Stimulated activated CD4-positive, alpha-beta T cell treated with anti-CD3 and anti-CD28 coated beads, Interleukin-1b, Interleukin-23, amount 100 ng/mL, for 48 hours (primary cell): ENCODE data around the gene TCF23.

Experiments
- DNase-seq: peaks from one replicate; pipeline ENCODE4 v3.0.0-alpha.2; 2020

The TCF23 gene

DNA sequence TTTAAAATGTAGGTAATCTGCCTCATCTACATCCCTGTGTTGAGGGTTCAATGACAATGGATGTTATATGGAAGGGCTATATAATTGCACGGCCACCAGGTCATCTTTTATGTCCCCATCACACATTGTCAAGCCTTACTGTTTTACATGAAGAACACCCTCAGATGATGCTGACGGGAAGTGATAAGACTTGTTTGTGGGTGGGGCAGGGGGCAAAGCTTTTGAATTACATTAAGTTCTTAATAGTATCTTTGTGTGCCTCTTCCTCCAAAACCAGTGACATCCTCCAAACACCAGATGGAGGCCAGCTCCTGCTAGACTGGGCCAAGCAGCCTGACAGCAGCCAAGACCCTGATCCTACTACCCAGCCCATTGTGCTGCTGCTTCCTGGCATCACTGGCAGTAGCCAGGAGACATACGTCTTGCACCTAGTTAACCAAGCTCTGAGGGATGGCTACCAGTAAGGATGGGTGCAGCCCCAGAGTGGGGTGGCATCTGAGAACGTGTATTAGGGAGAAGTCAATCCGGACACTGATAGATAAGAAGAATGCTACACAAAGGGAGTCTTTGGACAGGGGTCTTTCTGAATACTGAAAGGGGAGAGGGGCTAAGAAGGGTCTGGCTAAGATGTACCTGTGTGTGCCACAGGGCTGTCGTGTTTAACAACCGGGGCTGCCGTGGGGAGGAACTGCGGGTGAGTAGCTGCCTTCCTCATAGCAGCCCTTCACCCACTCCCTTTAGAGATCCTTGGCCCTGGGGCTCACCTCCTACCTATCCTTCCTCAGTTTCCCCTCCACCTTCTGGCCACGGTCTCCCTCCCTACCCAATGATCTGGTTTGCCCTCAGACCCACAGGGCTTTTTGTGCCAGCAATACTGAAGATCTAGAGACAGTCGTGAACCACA lies 19.9 kb upstream of the TCF23 start:
- no peak for DNase-seq

GRCh38 chr2:27130396-27130795 lies 18.4 kb upstream of the TCF23 start:
- no peak for DNase-seq

- no peak for DNase-seq
Measured at GRCh38 chr2:27131429-27131828, 17.4 kb upstream of the TCF23 start.

DNA sequence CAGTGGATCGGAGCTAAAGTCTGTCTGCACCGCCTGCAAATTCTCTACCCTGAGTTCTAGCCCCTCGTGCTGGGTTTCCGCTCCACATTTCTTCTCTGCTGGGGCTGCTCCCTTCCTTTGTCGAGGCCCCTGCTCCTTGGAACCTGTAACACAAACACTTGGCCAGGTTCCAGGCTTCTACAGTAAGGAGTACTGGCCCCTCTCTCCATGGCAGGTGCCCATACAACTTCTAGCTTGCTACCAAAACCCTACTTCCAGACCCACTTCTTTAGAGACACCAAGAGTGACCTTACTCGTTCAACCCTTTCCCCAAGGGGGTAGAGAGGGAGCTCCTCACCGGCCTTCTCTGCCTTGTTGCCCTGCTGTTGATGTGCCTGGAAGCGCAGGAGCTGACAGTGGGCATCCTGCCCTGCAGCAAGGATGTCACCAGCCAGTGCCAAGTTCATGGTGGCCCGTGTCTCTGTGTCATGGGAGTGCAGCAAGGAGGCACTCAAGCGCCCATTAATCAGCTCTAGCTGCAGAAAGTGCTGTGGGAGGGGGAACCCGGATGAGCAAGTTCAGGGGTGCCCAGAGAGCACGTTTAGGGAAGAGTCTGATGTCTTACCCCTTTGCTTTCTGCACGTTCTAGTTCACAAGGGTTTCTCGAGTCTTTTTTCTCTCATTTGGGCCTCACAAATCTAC lies 15.5 kb upstream of the TCF23 start:
- peak; percentile 47 for DNase-seq

GRCh38 chr2:27133905-27134780 lies 14.7 kb upstream of the TCF23 start, which contains the start of gene PREB:
Gene PREB (minus strand): TSS chr2:27134636. CDS start chr2:27134421, 215 bp downstream.
- peak; percentile 97 for DNase-seq

DNA sequence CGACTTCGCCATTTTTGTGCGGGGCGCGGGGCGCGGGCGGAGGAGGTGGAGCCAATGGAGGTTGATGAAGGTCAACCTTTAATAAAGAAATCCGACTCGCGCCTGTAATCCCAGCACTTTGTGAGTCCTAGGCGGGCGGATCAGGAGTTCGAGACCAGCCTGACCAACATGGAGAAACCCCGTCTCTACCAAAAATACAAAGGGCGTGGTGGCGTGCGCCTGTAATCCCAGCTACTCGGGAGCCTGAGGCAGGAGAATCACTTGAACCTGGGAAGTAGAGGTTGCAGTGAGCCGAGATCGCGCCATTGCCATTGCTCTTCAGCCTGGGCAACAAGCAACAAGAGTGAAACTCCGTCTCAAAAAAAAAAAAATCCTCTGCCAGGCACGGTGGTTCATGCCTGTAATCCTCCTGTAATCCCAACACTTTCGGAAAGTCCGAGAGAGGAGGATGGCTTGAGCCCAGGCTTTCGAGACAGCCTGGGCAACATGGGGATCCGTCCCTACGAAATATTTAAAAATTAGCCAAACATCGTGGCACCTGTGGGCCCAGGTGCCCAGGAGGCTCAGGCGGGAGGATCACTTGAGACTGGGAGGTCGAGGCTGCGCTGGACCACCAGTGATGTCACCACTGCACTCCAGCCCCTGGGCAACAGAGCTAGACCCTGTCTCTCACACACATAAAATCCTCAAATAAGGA lies 13.9 kb upstream of the TCF23 start:
- DNase-seq = no peak

GRCh38 chr2:27135478-27135955 lies 13.3 kb upstream of the TCF23 start:
- DNase-seq = no peak

- DNase-seq = no peak
Measured at GRCh38 chr2:27136751-27137150, 12.1 kb upstream of the TCF23 start.

- DNase-seq = no peak
Measured at GRCh38 chr2:27137322-27137935, 11.4 kb upstream of the TCF23 start.

GRCh38 chr2:27138111-27138510 lies 10.7 kb upstream of the TCF23 start:
- DNase-seq = no peak

DNA sequence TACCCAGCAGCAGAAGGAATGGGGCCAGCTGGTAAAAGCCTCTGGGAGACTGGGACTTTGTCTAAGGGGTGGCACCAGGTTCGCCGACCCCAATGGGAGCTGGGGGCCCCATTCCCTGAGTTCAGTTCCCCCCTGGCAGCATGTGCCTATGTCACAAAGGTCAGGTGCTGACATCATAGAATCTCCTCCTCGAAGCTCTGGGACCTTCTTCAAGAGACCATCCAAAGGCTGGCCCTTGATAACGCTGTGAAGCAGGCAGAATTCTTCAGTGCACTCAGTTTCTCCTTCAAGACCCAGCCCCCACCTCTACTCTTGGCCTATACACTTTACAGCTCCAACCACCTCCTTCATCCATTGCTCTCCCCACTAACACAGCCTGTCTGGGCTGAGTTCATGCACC lies 9.5 kb upstream of the TCF23 start, which contains the start of gene PRR30:
TSS of gene PRR30 (minus strand) at position 101 of the 400 bp plus-strand sequence. CDS start 1,081 bp downstream, outside the sequence.
- DNase-seq = no peak

DNA sequence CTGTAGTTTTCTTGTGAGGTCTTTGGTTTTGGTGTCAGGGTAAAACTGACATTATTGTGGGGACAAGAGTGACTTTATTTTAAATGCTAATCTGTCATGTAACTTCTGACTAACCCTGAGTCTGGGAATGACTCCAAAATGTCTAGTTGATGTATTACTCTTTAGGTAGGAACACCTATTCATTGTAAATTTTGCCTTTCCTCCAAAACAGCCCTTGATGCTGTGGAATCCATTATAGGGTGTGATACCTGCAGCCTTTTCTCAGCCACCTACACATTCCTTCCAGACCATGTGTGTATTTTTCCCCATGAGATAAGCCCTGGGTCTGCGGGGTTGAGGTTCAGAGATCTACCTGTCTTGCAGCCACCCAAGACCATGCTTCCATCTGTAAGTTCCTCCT lies 5.5 kb upstream of the TCF23 start:
- no peak for DNase-seq

DNA sequence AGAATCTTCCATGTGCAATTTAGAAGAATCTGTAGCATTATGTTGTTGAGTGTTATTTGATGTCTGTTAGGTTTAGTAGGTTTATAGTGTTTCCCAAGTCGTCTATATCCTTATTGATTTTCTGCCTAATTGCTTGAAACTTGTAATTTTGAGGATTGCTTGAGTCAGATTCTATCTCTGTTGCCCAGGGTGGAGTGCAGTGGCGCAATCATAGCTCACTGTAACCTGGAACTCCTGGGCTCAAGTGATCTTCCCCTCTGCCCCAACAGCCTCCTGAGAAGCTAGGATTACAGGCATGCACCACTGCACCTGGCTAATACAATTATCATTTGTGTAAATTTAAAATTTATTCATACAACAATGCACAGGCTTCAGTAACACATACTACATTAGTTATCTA lies 3.1 kb upstream of the TCF23 start:
- no peak for DNase-seq

GRCh38 chr2:27147935-27148334 lies 869 bp upstream of the TCF23 start:
- no peak for DNase-seq

DNA sequence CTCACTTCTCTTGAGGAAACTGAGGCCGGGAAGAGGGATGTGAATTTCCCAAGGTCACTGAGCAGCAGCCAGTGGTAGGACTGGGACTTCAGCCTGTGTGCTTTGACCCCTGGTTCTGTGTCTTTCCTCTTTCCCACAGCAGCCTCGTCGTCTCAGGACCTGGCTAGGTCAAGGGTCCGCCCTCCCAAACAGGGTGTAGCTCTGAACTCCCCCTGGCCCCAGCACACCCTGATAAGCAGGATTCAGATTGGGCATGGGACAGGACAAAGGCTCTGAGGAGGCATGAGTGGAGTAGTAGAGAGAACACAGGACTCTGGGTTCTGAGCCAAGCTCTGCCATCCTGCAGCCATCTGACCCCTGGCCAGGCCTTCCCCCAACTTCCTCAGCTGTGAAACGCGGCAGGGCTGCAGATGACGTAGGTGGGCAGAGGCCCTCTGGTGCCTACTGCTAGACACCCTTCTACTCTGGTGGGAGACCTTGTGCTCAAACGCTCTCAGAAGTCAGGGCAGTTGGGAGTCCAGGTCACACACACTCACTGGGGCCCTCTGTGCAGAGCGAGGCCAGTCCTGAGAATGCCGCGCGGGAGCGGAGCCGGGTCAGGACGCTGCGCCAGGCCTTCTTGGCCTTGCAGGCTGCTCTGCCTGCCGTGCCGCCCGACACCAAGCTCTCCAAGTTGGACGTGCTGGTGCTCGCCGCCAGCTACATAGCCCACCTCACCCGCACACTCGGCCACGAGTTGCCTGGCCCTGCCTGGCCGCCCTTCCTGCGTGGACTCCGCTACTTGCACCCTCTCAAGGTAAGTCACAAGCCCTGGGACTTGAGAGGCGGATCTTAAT lies 984 bp downstream of the TCF23 start:
- DNase-seq = no peak

GRCh38 chr2:27150639-27151230 lies 1.9 kb downstream of the TCF23 start:
- no peak for DNase-seq

DNA sequence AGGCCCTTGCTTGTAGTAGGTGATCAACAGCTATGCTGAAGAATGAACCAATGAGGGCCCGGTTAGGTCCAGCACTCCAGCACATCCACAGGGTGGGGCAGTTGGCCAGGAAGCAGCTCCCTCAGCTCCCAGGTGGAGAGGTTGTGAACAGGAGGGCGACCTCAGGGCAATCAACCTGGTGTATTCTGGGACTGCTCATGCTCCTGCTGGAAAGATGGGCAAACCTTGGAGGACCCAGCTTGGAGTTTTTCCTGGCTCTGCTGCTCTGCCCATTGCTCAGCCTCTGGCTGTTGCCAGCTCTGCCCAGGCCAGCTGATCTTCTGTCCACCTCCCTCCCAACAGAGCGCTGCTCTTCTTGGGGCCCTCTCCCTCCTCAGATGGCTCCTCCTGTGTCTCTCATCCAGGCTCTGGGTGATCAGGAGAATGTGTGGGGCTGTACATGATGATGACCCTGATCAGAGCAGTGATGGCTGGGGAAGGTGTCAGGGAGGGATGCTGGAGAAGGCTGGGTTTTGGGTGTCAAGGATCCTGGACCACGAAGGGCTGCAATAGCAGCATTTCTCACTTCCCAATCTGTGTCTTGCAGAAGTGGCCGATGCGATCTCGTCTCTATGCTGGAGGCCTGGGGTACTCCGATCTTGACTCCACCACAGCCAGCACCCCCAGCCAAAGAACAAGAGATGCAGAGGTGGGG lies 3.4 kb downstream of the TCF23 start:
- no peak for DNase-seq

- no peak for DNase-seq
Measured at GRCh38 chr2:27152796-27153464, 4.1 kb downstream of the TCF23 start.

- no peak for DNase-seq
Measured at GRCh38 chr2:27154488-27154887, 5.7 kb downstream of the TCF23 start.
